Keratinocyte (primary cell): ENCODE measurements around the gene STPG4. TPM values are rescaled to one million over a fixed set of nuclear protein-coding genes. Genes with fewer than 3 reads are reported as not detected.
A peak's percentile ranks its signal among the peaks of the same experiment; 100 is the strongest.

Source experiments
- DNase-seq: peaks from one replicate; pipeline ENCODE4 v3.0.0-alpha.2; 2011; ENCODE audit warnings: low read depth, missing footprints, low spot score
- FAIRE-seq: peaks from 2 replicates; lab custom pipeline; 2011; peaks lifted over from hg19 to GRCh38; lab: Jason Lieb, UNC
- H2AFZ ChIP-seq: 2 replicates; pipeline ENCODE4 v1.6.0; 2012; ENCODE audit warnings: low read length, control low read depth, inconsistent platforms; ENCODE audit not compliant: control insufficient read depth
- H3K27ac ChIP-seq: 2 replicates; pipeline ENCODE4 v1.5.1; 2011; ENCODE audit warnings: low read length; ENCODE audit not compliant: control insufficient read depth, insufficient read depth
- H3K27me3 ChIP-seq: 3 replicates; pipeline ENCODE4 v1.6.0; 2011; ENCODE audit warnings: low read length; ENCODE audit not compliant: control insufficient read depth, insufficient read depth; ENCODE audit errors: extremely low read depth
- H3K36me3 ChIP-seq, 2 experiments: 2 replicates in 1 of 2; 3 replicates in 1 of 2; pipeline ENCODE4 v1.5.1; 2011; ENCODE audit warnings: low read length in 2 of 2, mild to moderate bottlenecking in 1 of 2; ENCODE audit not compliant: control insufficient read depth in 2 of 2, insufficient read depth in 2 of 2; ENCODE audit errors: extremely low read depth in 1 of 2
- H3K4me1 ChIP-seq: 3 replicates; pipeline ENCODE4 v1.5.1; 2011; ENCODE audit warnings: low read length; ENCODE audit not compliant: control insufficient read depth, insufficient read depth; ENCODE audit errors: extremely low read depth
- H3K4me2 ChIP-seq: 3 replicates; pipeline ENCODE4 v1.6.0; 2011; ENCODE audit warnings: low read depth, low read length; ENCODE audit not compliant: control insufficient read depth, insufficient read depth; ENCODE audit errors: extremely low read depth
- H3K4me3 ChIP-seq, 3 experiments: fragments of 200-600 bp in 1 of 3; sonication (generic) in 1 of 3; 2 replicates in 2 of 3; 3 replicates in 1 of 3; pipeline ENCODE4 v1.5.1; 2011 to 2016; ENCODE audit warnings: low read length in 3 of 3, mild to moderate bottlenecking in 3 of 3, control low read depth in 2 of 3, inconsistent platforms in 1 of 3, low read depth in 1 of 3, mixed read lengths in 1 of 3, mixed run types in 1 of 3, moderate library complexity in 1 of 3; ENCODE audit not compliant: control insufficient read depth in 2 of 3, insufficient read depth in 2 of 3; ENCODE audit errors: extremely low read depth in 1 of 3
- H3K79me2 ChIP-seq: 2 replicates; pipeline ENCODE4 v1.6.0; 2012; ENCODE audit warnings: low read length; ENCODE audit not compliant: control insufficient read depth, insufficient read depth
- H3K9ac ChIP-seq: 3 replicates; pipeline ENCODE4 v1.6.0; 2011; ENCODE audit warnings: low read length; ENCODE audit not compliant: control insufficient read depth, insufficient read depth; ENCODE audit errors: extremely low read depth
- H3K9me1 ChIP-seq: 3 replicates; pipeline ENCODE4 v1.6.0; 2011; ENCODE audit warnings: low read length; ENCODE audit not compliant: control insufficient read depth, insufficient read depth; ENCODE audit errors: extremely low read depth
- H3K9me3 ChIP-seq: 2 replicates; pipeline ENCODE4 v1.5.1; 2012; ENCODE audit warnings: low read depth, low read length; ENCODE audit not compliant: control insufficient read depth
- H4K20me1 ChIP-seq: 3 replicates; pipeline ENCODE4 v1.6.0; 2011; ENCODE audit warnings: low read length; ENCODE audit not compliant: control insufficient read depth, insufficient read depth; ENCODE audit errors: extremely low read depth
- EZH2 ChIP-seq: IDR thresholded peaks from one replicate; pipeline ENCODE4 v1.6.1; 2012; ENCODE audit warnings: inconsistent platforms, mild to moderate bottlenecking, low read length, moderate library complexity
- dilution Hi-C: fragments of 300-500 bp; cut with MboI; formaldehyde crosslinking; loops from one replicate; pipeline ENCODE4 v1.7.0; 2020; ENCODE audit warnings: low sequenced_read_pairs; ENCODE audit not compliant: extremely low pct_ligation_motif_present
- polyA plus RNA-seq, 5 experiments: library from polyadenylated mRNA; depleted of rRNA in 3 of 5; stranded (reverse) in 3 of 5; stranded (forward) in 1 of 5; unstranded in 1 of 5; fragments of >200 nt; gene quantifications; 1 replicate in 1 of 5; 2 replicates in 3 of 5; 3 replicates in 1 of 5; pipeline versions ENCODE4 v1.2.1 to v1.2.3, GENCODE V29; 2011 to 2012; ENCODE audit warnings: missing spikeins in 2 of 5, low read depth in 1 of 5, low replicate concordance in 1 of 5
- TF ChIP-seq, protein P1 (sequence below), 3 experiments: IDR thresholded peaks in 1 of 3; conservative IDR thresholded peaks in 1 of 3; optimal IDR thresholded peaks in 1 of 3; 2 replicates in 2 of 3; 3 replicates in 1 of 3; pipeline versions ENCODE3 to v1.5.1; 2011; ENCODE audit warnings: low read length in 3 of 3, mild to moderate bottlenecking in 3 of 3, moderate library complexity in 2 of 3, control low read depth in 1 of 3, inconsistent platforms in 1 of 3; ENCODE audit not compliant: insufficient read depth in 2 of 3; ENCODE audit errors: extremely low read depth in 1 of 3

The STPG4 gene
- polyA plus RNA-seq, 1 donor (not counting 4 experiments of a cell fraction or from before 2014, with no cell fraction given), result 0.26 TPM

DNA sequence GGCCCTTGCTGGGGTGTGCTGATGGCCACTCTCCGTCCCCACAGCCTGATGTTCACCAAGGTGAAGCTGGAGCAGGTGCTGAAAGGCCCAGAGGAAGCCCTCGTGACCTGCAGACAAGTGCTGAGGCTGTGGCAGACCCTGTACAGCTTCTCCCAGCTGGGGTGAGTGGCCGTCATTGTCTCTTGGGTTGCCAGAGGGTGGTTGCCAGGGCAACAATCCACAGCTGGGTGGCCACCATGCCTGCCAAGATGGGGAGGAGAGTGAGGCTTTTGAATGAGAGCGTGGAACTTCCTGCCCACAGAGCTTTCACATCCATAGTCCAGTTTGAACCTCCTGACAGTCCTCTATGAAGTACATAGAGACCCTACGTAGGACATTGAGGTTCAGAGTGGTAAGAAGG is 108.8 kb downstream of the STPG4 start:
- no peaks in the 10 kb centered on the region for H3K9me1 ChIP-seq
- H3K4me1 ChIP-seq, result peaks cover 30% of the 10 kb centered on the region
- H3K36me3 ChIP-seq, result peaks cover 11 to 24% of the 10 kb centered on the region in 2 experiments
- H3K9me3 ChIP-seq, result no peaks in the 10 kb centered on the region
- no peak overlapping the region for H3K9ac ChIP-seq
- no peaks in the 10 kb centered on the region for H4K20me1 ChIP-seq
- H3K4me3 ChIP-seq, result no peak overlapping the region
- no peaks in the 10 kb centered on the region for H3K27me3 ChIP-seq
- dilution Hi-C loops, result no loop called here
- FAIRE-seq (no peak), DNase-seq (no peak)
- H2AFZ ChIP-seq, result no peak overlapping the region
- no peak overlapping the region for H3K4me2 ChIP-seq
- TF ChIP-seq EZH2, result no peak
- H3K79me2 ChIP-seq, result no peaks in the 10 kb centered on the region
- no peak overlapping the region for H3K27ac ChIP-seq

DNA sequence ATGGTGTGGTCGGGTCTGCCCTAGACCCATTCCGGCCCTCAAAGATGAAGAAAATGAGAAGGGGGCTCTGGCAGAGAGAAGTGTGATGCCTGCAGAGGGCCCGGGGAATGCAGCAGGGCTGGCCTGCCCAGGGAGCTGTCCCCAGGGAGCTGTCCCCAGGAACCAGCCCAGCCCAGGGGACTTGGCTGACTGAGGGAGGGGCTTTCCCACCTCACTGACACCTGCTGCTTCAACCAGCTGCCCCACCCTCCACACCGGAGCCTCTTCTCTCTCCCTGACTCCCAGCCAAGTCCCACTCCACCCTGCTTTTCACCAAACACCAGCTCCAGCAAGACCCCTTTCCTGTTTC is 111.2 kb downstream of the STPG4 start:
- peaks cover 5 to 15% of the 10 kb centered on the region in 2 experiments for H3K36me3 ChIP-seq
- no peak for DNase-seq
- dilution Hi-C loops, result no loop called here

More for the DNA sequence above, 111.2 kb downstream of the STPG4 start:
- Histone ChIP-seq H3K4me3 (peak overlapping the region in 1 of 3 experiments; percentile 70), H3K4me1 (peaks cover 32% of the 10 kb centered on the region), H3K79me2 (no peaks in the 10 kb centered on the region), H3K27ac (peak overlapping the region; percentile 92), H3K9me3 (no peaks in the 10 kb centered on the region), H3K9me1 (no peaks in the 10 kb centered on the region), H2AFZ (no peak overlapping the region), H3K4me2 (peak overlapping the region; percentile 97), H3K9ac (peak overlapping the region; percentile 87), H3K27me3 (no peaks in the 10 kb centered on the region), H4K20me1 (no peaks in the 10 kb centered on the region)
- no peak for FAIRE-seq
- no peak for TF ChIP-seq EZH2
- TF ChIP-seq, protein P1, sequence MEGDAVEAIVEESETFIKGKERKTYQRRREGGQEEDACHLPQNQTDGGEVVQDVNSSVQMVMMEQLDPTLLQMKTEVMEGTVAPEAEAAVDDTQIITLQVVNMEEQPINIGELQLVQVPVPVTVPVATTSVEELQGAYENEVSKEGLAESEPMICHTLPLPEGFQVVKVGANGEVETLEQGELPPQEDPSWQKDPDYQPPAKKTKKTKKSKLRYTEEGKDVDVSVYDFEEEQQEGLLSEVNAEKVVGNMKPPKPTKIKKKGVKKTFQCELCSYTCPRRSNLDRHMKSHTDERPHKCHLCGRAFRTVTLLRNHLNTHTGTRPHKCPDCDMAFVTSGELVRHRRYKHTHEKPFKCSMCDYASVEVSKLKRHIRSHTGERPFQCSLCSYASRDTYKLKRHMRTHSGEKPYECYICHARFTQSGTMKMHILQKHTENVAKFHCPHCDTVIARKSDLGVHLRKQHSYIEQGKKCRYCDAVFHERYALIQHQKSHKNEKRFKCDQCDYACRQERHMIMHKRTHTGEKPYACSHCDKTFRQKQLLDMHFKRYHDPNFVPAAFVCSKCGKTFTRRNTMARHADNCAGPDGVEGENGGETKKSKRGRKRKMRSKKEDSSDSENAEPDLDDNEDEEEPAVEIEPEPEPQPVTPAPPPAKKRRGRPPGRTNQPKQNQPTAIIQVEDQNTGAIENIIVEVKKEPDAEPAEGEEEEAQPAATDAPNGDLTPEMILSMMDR (optimal IDR thresholded peaks at IDR 0.05 in 1 of 3, IDR thresholded peaks at IDR 0.05 in 1 of 3, conservative IDR thresholded peaks at IDR 0.05 in 1 of 3; ENCODE audit: extremely low read depth in 1 of 3, insufficient read depth in 2 of 3, low read length in 3 of 3), result no peak
